CD4-positive, alpha-beta memory T cell (primary cell): ENCODE measurements around the gene ATRNL1. TPM values are rescaled to one million over a fixed set of nuclear protein-coding genes. Genes with fewer than 3 reads are reported as not detected.

Experiments used
- CTCF ChIA-PET: fragments of 350-600 bp; sonication (Branson Sonifier 250); formaldehyde crosslinking; loops from one replicate; lab custom pipeline; 2021; ENCODE audit warnings: inconsistent platforms; ENCODE audit not compliant: partially characterized antibody; lab: Charles Lee
- POLR2A ChIA-PET: fragments of 350-600 bp; sonication (Branson Sonifier 250); formaldehyde crosslinking; loops from one replicate; lab custom pipeline; 2021; ENCODE audit not compliant: partially characterized antibody; lab: Charles Lee
- DNase-seq, 5 donors: peaks; one replicate each; pipeline versions ENCODE4 v3.0.0 to v3.0.0-alpha.2; 2020 to 2022; ENCODE audit warnings: mixed read lengths in 1 of 5
- H3K27ac ChIP-seq: one replicate; pipeline ENCODE4 v1.7.0; 2013; ENCODE audit warnings: low read depth, low read length
- H3K27me3 ChIP-seq: 2 replicates; pipeline ENCODE4 v1.7.0; 2013; ENCODE audit warnings: mild to moderate bottlenecking, low read length, moderate library complexity; ENCODE audit not compliant: insufficient read depth
- H3K36me3 ChIP-seq: 2 replicates; pipeline ENCODE4 v1.7.0; 2013; ENCODE audit warnings: mild to moderate bottlenecking, low read length, moderate library complexity; ENCODE audit not compliant: insufficient read depth
- H3K4me1 ChIP-seq: 2 replicates; pipeline ENCODE4 v1.7.0; 2013; ENCODE audit warnings: mild to moderate bottlenecking, low read length, moderate library complexity; ENCODE audit not compliant: insufficient read depth
- H3K4me3 ChIP-seq, 2 donors: one replicate each; pipeline ENCODE4 v1.7.0; 2013; ENCODE audit warnings: low read length in 2 of 2, mild to moderate bottlenecking in 1 of 2
- H3K9me3 ChIP-seq, 2 donors: one replicate each; pipeline ENCODE4 v1.7.0; 2013; ENCODE audit warnings: low read length in 2 of 2, control low read depth in 1 of 2; ENCODE audit not compliant: control insufficient read depth in 1 of 2
- H3K27ac Mint-ChIP-seq, 7 donors: one replicate each; pipeline ENCODE4 v1.8.0; 2020 to 2021; ENCODE audit warnings: mixed read lengths in 7 of 7, mild to moderate bottlenecking in 6 of 7, inconsistent platforms in 3 of 7, moderate library complexity in 3 of 7
- H3K27me3 Mint-ChIP-seq, 2 donors: one replicate each; pipeline ENCODE4 v1.8.0; 2020 to 2021; ENCODE audit warnings: mixed read lengths in 2 of 2
- H3K36me3 Mint-ChIP-seq, 2 donors: one replicate each; pipeline ENCODE4 v1.8.0; 2020 to 2021; ENCODE audit warnings: mixed read lengths in 2 of 2, inconsistent platforms in 1 of 2, mild to moderate bottlenecking in 1 of 2
- H3K4me1 Mint-ChIP-seq, 4 donors: one replicate each; pipeline ENCODE4 v1.8.0; 2020 to 2021; ENCODE audit warnings: mixed read lengths in 4 of 4, mild to moderate bottlenecking in 1 of 4
- H3K4me3 Mint-ChIP-seq, 8 donors: one replicate each; pipeline ENCODE4 v1.8.0; 2020 to 2021; ENCODE audit warnings: mixed read lengths in 8 of 8, mild to moderate bottlenecking in 7 of 8, moderate library complexity in 6 of 8, inconsistent platforms in 3 of 8
- H3K9me3 Mint-ChIP-seq, 8 donors: one replicate each; pipeline ENCODE4 v1.8.0; 2020 to 2021; ENCODE audit warnings: mixed read lengths in 8 of 8, mild to moderate bottlenecking in 5 of 8, inconsistent platforms in 3 of 8, moderate library complexity in 1 of 8
- intact Hi-C: fragments of 100-400 bp; cut with micrococcal nuclease; formaldehyde crosslinking; loops from one replicate; pipeline ENCODE4 v1.15.1; 2023
- polyA plus RNA-seq, 2 donors: library from polyadenylated mRNA; unstranded; fragments of 300-500 nt; fragmentation: Illumina TruSeq; gene quantifications; one replicate each; pipeline ENCODE4 v1.2.3, GENCODE V29; 2021
- total RNA-seq, 2 experiments: library from RNA; stranded (reverse); gene quantifications; one replicate each; pipeline ENCODE4 v1.2.3, GENCODE V29; 2021

The ATRNL1 gene
- total and polyA plus RNA-seq, 4 experiments from 2014 or later: 0.23 to 0.50 TPM; not detected in 2

DNA sequence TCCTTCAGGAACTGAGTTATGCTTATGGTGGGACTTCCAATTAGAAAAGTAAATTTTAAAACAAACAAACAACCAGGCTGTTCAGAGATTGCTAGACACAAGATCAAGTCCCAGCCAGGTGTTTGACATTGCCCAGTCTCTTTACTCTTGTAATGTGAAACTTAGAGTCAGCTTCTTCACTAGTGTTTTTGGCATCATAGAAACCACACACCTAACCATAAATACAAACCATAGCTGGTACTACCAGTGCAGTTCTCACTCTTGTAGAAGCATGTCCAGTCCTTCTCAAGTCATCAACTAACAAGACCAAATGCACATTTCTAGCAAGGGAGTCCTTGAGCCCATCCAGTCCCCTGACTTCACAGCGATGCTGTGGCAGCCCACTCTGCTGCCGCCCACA lies 839.9 kb downstream of the ATRNL1 start:
- Histone ChIP-seq H3K9me3 (no peaks in the 10 kb centered on the region), H3K4me1 (no peaks in the 10 kb centered on the region), H3K27ac (no peak overlapping the region), H3K4me3 (no peak overlapping the region), H3K36me3 (no peaks in the 10 kb centered on the region), H3K27me3 (no peaks in the 10 kb centered on the region)
- Mint-ChIP-seq H3K4me1 (no peaks in the 10 kb centered on the region), H3K27me3 (no peaks in the 10 kb centered on the region), H3K4me3 (no peak overlapping the region), H3K36me3 (no peaks in the 10 kb centered on the region), H3K9me3 (peaks cover 0 to 12% (median 1%) of the 10 kb centered on the region in 8 donors), H3K27ac (no peak overlapping the region)
- ChIA-PET CTCF (no interaction called here), POLR2A (no interaction called here)
- DNase-seq: no peak
- intact Hi-C loops: no loop called here

DNA sequence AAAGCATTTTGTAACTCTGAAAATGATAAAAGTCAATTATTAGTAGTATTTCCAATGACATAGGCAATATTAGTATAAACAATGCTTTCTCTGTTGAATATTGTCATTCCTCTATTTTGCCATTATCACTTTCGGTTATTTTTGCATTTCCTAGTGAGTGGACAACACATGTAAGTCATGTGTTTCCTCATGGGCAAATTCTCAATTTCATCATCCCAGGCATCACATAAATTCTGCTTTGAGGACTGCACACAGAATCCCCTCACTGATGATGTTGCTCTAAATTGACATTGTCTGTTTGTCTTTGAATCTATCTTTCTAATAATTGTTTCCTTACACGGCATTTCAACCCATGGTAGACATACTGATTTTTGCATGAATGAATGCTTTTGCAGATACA lies 842.6 kb downstream of the ATRNL1 start:
- Histone ChIP-seq H3K36me3 (no peaks in the 10 kb centered on the region), H3K27ac (no peak overlapping the region), H3K4me3 (no peak overlapping the region), H3K4me1 (no peaks in the 10 kb centered on the region), H3K27me3 (no peaks in the 10 kb centered on the region), H3K9me3 (no peaks in the 10 kb centered on the region)
- Mint-ChIP-seq H3K4me1 (no peaks in the 10 kb centered on the region), H3K27ac (no peak overlapping the region), H3K4me3 (no peak overlapping the region), H3K36me3 (no peaks in the 10 kb centered on the region), H3K27me3 (no peaks in the 10 kb centered on the region), H3K9me3 (peaks cover 0 to 23% (median 2%) of the 10 kb centered on the region in 8 donors)
- intact Hi-C loops: no loop called here
- POLR2A ChIA-PET: no interaction called here
- CTCF ChIA-PET: no interaction called here
- no peak for DNase-seq

DNA sequence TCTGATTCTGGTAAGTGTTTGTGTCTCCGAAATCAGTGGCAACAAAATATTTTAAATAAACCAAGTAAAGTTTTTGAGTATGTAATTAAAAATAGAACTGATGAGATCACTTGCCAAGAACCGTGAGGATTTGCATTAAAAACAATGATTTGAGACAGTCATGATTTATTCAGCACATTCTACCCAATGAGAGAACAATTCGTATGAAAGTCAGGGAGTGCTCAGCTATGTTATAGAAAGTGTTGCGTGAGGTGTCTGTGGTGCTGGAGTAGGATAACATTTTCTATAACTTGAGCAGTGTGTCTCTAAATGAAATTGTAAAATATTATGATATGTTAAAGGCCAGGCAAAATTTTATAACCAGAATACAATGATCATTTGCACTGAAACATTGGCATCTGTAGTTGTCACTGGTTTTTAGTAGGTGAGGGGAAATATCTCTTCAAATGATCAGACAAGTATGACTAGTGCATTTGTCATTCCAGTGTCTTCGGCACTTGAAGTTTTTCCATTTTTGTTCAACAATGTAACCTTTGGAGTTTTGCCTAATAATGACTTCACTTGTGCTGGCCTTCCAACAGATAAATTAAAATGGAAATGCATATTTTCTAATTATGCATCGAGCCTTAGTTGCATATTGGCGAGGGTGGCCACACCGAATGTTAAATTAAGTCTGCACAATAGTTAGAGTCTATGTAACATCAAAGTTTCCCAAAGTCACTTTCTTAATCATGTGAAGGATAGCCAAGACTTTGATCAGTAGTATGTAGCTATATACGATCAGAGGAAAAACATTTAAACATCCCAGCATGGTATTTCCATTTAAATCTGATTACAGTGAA lies 844.0 kb downstream of the ATRNL1 start:
- POLR2A ChIA-PET: no interaction called here
- H3K4me3 ChIP-seq: no peak overlapping the region
- no peaks in the 10 kb centered on the region for H3K36me3 Mint-ChIP-seq
- intact Hi-C loops: no loop called here
- H3K36me3 ChIP-seq: no peaks in the 10 kb centered on the region
- DNase-seq: no peak
- no peak overlapping the region for H3K27ac Mint-ChIP-seq
- no peak overlapping the region for H3K27ac ChIP-seq
- CTCF ChIA-PET: no interaction called here
- H3K4me3 Mint-ChIP-seq: no peak overlapping the region
- H3K9me3 Mint-ChIP-seq: peaks cover 0 to 25% (median 5%) of the 10 kb centered on the region in 8 donors
- no peaks in the 10 kb centered on the region for H3K27me3 Mint-ChIP-seq
- H3K9me3 ChIP-seq: no peaks in the 10 kb centered on the region
- no peaks in the 10 kb centered on the region for H3K27me3 ChIP-seq
- no peaks in the 10 kb centered on the region for H3K4me1 ChIP-seq
- no peaks in the 10 kb centered on the region for H3K4me1 Mint-ChIP-seq

DNA sequence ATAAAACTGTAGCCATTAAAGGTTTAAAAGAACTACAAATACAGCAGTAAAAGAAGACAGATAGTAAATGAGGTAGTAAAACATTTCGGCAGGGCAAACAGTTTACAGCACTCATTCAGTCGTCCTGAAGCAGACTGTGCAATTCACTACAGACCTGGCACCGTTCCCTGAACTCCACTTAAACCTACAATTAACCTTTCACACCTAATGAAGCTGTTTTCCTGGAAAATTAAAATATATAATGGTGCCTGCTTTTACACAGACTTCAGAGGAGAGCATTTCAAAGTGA lies 844.5 kb downstream of the ATRNL1 start:
- no peak for DNase-seq
- Histone ChIP-seq H3K36me3 (no peaks in the 10 kb centered on the region), H3K4me3 (no peak overlapping the region), H3K4me1 (no peaks in the 10 kb centered on the region), H3K9me3 (no peaks in the 10 kb centered on the region), H3K27me3 (no peaks in the 10 kb centered on the region), H3K27ac (no peak overlapping the region)
- ChIA-PET CTCF (no interaction called here), POLR2A (no interaction called here)
- Mint-ChIP-seq H3K9me3 (peaks cover 0 to 27% (median 6%) of the 10 kb centered on the region in 8 donors), H3K27ac (no peak overlapping the region), H3K4me3 (no peak overlapping the region), H3K36me3 (no peaks in the 10 kb centered on the region), H3K27me3 (no peaks in the 10 kb centered on the region), H3K4me1 (no peaks in the 10 kb centered on the region)
- intact Hi-C loops: no loop called here

DNA sequence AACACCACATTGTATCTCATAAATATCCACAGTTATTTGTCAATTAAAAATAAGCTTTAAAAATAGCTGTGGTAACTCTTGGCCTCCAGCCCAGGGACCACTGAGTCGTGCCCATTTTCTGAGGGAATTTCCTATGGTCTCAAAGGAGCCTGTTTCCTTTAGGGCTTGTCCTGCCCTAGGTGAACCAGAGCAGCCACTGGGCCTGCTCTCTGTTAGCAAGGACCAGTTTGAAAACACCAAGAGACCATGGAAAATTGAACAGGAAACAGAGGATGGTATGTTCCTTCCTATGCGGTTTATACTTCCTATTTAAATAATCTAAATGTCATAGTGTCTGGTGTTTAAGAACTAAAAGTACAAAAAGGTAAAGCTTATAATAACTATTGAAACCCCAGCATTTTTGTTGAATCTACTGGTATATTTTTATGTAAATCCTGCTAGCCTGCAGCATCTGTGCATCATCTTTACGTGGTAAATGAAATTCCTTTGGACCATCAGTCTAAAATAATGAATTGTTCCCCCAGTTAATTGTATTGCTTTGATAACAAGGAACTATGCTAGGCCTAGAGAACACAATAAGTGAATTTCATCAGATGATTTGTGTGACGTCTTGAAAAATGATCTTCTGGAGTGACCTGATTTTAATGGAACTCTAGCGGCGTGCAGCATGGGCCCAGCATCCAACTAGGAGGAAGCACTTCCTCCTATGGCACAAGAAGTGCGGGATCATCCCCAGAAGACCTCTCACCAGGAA lies 846.1 kb downstream of the ATRNL1 start:
- Histone ChIP-seq H3K27ac (no peak overlapping the region), H3K36me3 (no peaks in the 10 kb centered on the region), H3K27me3 (no peaks in the 10 kb centered on the region), H3K4me1 (no peaks in the 10 kb centered on the region), H3K9me3 (no peaks in the 10 kb centered on the region), H3K4me3 (no peak overlapping the region)
- Mint-ChIP-seq H3K36me3 (no peaks in the 10 kb centered on the region), H3K4me3 (no peak overlapping the region), H3K9me3 (peaks cover 0 to 23% (median 6%) of the 10 kb centered on the region in 8 donors), H3K27ac (no peak overlapping the region), H3K4me1 (no peaks in the 10 kb centered on the region), H3K27me3 (no peaks in the 10 kb centered on the region)
- DNase-seq: no peak
- intact Hi-C loops: no loop called here
- POLR2A ChIA-PET: no interaction called here
- CTCF ChIA-PET: no interaction called here

DNA sequence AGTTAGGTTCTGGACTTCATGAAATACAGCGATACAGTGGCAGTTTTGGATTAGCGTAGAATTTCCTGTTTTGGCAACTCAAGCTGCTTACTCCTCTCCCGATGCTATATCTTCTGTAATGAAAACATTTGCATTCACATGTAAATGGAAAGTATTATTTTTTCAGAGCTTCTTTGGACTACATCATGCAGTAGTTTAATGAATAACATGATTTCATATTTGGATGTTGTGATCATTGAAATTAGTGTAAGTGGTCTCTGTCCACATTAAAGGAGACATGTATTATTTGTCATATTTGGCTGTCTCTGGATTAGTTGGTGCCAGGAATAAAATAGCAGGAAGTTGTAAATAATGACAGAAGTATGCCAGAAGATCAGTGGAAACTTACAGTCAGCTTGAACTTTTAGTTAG lies 848.2 kb downstream of the ATRNL1 start:
- H3K27ac ChIP-seq: no peak overlapping the region
- POLR2A ChIA-PET: no interaction called here
- no peak for DNase-seq
- H3K27ac Mint-ChIP-seq: no peak overlapping the region
- CTCF ChIA-PET: no interaction called here
- H3K4me1 Mint-ChIP-seq: no peaks in the 10 kb centered on the region
- no peaks in the 10 kb centered on the region for H3K36me3 Mint-ChIP-seq
- no peak overlapping the region for H3K4me3 ChIP-seq
- no peaks in the 10 kb centered on the region for H3K4me1 ChIP-seq
- no peaks in the 10 kb centered on the region for H3K9me3 ChIP-seq
- H3K36me3 ChIP-seq: no peaks in the 10 kb centered on the region
- H3K27me3 ChIP-seq: no peaks in the 10 kb centered on the region
- no peak overlapping the region for H3K4me3 Mint-ChIP-seq
- intact Hi-C loops: no loop called here
- no peaks in the 10 kb centered on the region for H3K27me3 Mint-ChIP-seq
- peaks cover 0 to 23% (median 5%) of the 10 kb centered on the region in 8 donors for H3K9me3 Mint-ChIP-seq

DNA sequence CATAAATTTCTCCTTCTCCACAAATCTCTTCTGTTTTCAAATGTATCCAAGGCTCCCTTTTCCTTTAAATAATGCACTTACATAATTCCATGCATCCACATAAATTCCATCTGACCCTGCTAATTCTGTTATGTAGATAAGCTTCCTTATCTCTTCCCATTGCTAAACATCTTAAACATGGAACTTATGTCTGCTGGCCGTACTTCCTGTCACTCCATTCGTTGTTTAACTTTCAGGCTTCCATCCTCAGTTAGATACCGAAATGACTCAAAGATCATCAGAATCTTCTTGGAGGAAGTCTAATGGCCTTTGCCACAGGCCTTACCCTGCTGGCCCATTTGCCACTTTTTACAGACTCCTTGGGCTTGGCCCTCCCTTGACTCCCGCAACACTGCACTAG lies 848.9 kb downstream of the ATRNL1 start:
- intact Hi-C loops: no loop called here
- CTCF ChIA-PET: no interaction called here
- Histone ChIP-seq H3K9me3 (no peaks in the 10 kb centered on the region), H3K36me3 (no peaks in the 10 kb centered on the region), H3K4me3 (no peak overlapping the region), H3K27ac (no peak overlapping the region), H3K4me1 (no peaks in the 10 kb centered on the region), H3K27me3 (no peaks in the 10 kb centered on the region)
- no peaks in the 10 kb centered on the region for H3K27me3 Mint-ChIP-seq
- POLR2A ChIA-PET: no interaction called here
- no peaks in the 10 kb centered on the region for H3K4me1 Mint-ChIP-seq
- H3K4me3 Mint-ChIP-seq: no peak overlapping the region
- H3K36me3 Mint-ChIP-seq: no peaks in the 10 kb centered on the region
- H3K9me3 Mint-ChIP-seq: peaks cover 0 to 19% (median 5%) of the 10 kb centered on the region in 8 donors
- no peak overlapping the region for H3K27ac Mint-ChIP-seq
- DNase-seq: no peak
